A673 (cell line): ENCODE results near the gene SSBP3. TPM values are rescaled to one million over a fixed set of nuclear protein-coding genes. Genes with fewer than 3 reads are reported as not detected.
"Not testable (repeated sequence)": the region's sequence is repeated elsewhere in the genome, so short reads cannot be mapped to it uniquely, and the experiment has no call there.

Source experiments
- BruUV-seq: library from RNA; stranded (reverse); fragments of 400-500 nt; replicated peaks from 2 replicates; lab custom pipeline; 2021; lab: Mats Ljungman, UMichigan
- CTCF ChIA-PET: fragments of 300-600 bp; sonication (Branson Sonifier 250); formaldehyde crosslinking; loops from one replicate; lab custom pipeline; 2022; ENCODE audit warnings: antibody characterized with exemption; lab: Charles Lee
- POLR2A ChIA-PET: fragments of 300-600 bp; sonication (Branson Sonifier 250); formaldehyde crosslinking; loops from one replicate; lab custom pipeline; 2022; ENCODE audit warnings: antibody characterized with exemption; ENCODE audit not compliant: low non-redundant PET; lab: Charles Lee
- DNase-seq: peaks from one replicate; pipeline ENCODE4 v3.0.0-alpha.2; 2015; ENCODE audit warnings: low spot score
- H3K27ac ChIP-seq: fragments of 200-600 bp; sonication (generic); 2 replicates; pipeline ENCODE4 v1.5.1; 2016; ENCODE audit warnings: mixed run types, low read depth, mild to moderate bottlenecking, mixed read lengths, antibody characterized with exemption, low read length; ENCODE audit not compliant: poor library complexity, severe bottlenecking
- H3K27me3 ChIP-seq: fragments of 200-600 bp; sonication (generic); replicated peaks from 2 replicates; pipeline ENCODE4 v1.6.1; 2017; ENCODE audit warnings: mixed run types, low read depth, mild to moderate bottlenecking, mixed read lengths, antibody characterized with exemption, low read length; ENCODE audit not compliant: insufficient read depth, poor library complexity
- H3K36me3 ChIP-seq: fragments of 200-600 bp; sonication (generic); 2 replicates; pipeline ENCODE4 v1.6.1; 2016; ENCODE audit warnings: mixed run types, mild to moderate bottlenecking, mixed read lengths, antibody characterized with exemption, low read length; ENCODE audit not compliant: insufficient read depth, poor library complexity, severe bottlenecking
- H3K4me1 ChIP-seq: fragments of 200-600 bp; sonication (generic); 2 replicates; pipeline ENCODE4 v1.6.1; 2017; ENCODE audit warnings: mixed run types, mild to moderate bottlenecking, mixed read lengths, antibody characterized with exemption, low read length; ENCODE audit not compliant: insufficient read depth, poor library complexity, severe bottlenecking
- H3K4me3 ChIP-seq: fragments of 200-600 bp; sonication (generic); 2 replicates; pipeline ENCODE4 v1.5.1; 2016; ENCODE audit warnings: low read depth, mixed run types, mild to moderate bottlenecking, mixed read lengths, low read length; ENCODE audit not compliant: poor library complexity, severe bottlenecking
- H3K9me3 ChIP-seq: fragments of 200-600 bp; sonication (generic); 2 replicates; pipeline ENCODE4 v1.6.1; 2016; ENCODE audit warnings: mixed run types, low read depth, mild to moderate bottlenecking, mixed read lengths, antibody characterized with exemption, low read length; ENCODE audit not compliant: poor library complexity, severe bottlenecking
- CTCF ChIP-seq: fragments of 300-800, 200-600 bp; sonication (generic); conservative IDR thresholded peaks from 2 replicates; pipeline ENCODE4 v1.5.1; 2017; ENCODE audit warnings: low read depth, mild to moderate bottlenecking, antibody characterized with exemption, low read length, moderate library complexity, mixed read lengths
- EZH2 ChIP-seq: fragments of 200-600 bp; sonication (generic); IDR thresholded peaks from 2 replicates; pipeline ENCODE4 v1.6.1; 2017; ENCODE audit warnings: borderline replicate concordance, low read depth, mild to moderate bottlenecking, mixed read lengths, antibody characterized with exemption, low read length; ENCODE audit not compliant: poor library complexity, severe bottlenecking
- intact Hi-C: fragments of 100-400 bp; cut with micrococcal nuclease; formaldehyde crosslinking; loops from one replicate; pipeline ENCODE4 v1.10.0; 2022; ENCODE audit not compliant: unreplicated experiment
- total RNA-seq: library from RNA; stranded (reverse); gene quantifications from 2 replicates; pipeline ENCODE4 v1.2.3, GENCODE V29; 2021

SSBP3 gene
- total RNA-seq, 1 experiment from 2014 or later, result 43.0 TPM

GRCh38 chr1:54234284-54234683, 171.9 kb downstream of the SSBP3 start:
- intact Hi-C loops, result no loop called here
- H3K9me3 ChIP-seq, result no peaks in the 10 kb centered on the region
- no peaks in the 10 kb centered on the region for H3K36me3 ChIP-seq
- no TSS peak for BruUV-seq
- DNase-seq, result no peak
- no peak overlapping the region for H3K4me3 ChIP-seq
- no peak overlapping the region for H3K27ac ChIP-seq
- H3K4me1 ChIP-seq, result peaks cover 2% of the 10 kb centered on the region
- no peaks in the 10 kb centered on the region for H3K27me3 ChIP-seq
- CTCF ChIA-PET, result no interaction called here
- TF ChIP-seq EZH2 (no peak), CTCF (no peak)
- POLR2A ChIA-PET, result no interaction called here

- H3K27me3 ChIP-seq, intact Hi-C loops, H3K9me3 ChIP-seq, H3K4me1 ChIP-seq, H3K4me3 ChIP-seq, CTCF ChIA-PET, H3K36me3 ChIP-seq, DNase-seq, H3K27ac ChIP-seq, POLR2A ChIA-PET, BruUV-seq: not testable (repeated sequence)
These were observed 173.0 kb downstream of the SSBP3 start for GRCh38 chr1:54233196-54233595.

- Histone ChIP-seq H3K27ac (no peak overlapping the region), H3K4me3 (no peak overlapping the region), H3K36me3 (no peaks in the 10 kb centered on the region), H3K4me1 (no peaks in the 10 kb centered on the region), H3K9me3 (no peaks in the 10 kb centered on the region), H3K27me3 (no peaks in the 10 kb centered on the region)
- ChIA-PET CTCF (no interaction called here), POLR2A (no interaction called here)
- TF ChIP-seq EZH2 (no peak), CTCF (no peak)
- DNase-seq, result no peak
- no TSS peak for BruUV-seq
- intact Hi-C loops, result no loop called here
These were observed 175.5 kb downstream of the SSBP3 start for GRCh38 chr1:54230507-54231339.
